Neural cell (in vitro differentiated cells): ENCODE results near the gene MSH3.

Experiments
- CTCF ChIP-seq: fragments of 450-650 bp; IDR thresholded peaks from 2 replicates; pipeline ENCODE4 v1.5.1; 2014; ENCODE audit warnings: antibody characterized with exemption, mild to moderate bottlenecking, moderate library complexity; ENCODE audit not compliant: poor library complexity, severe bottlenecking
- EP300 ChIP-seq: fragments of 450-650 bp; conservative IDR thresholded peaks from 2 replicates; pipeline ENCODE4 v1.6.1; 2014; ENCODE audit warnings: antibody characterized with exemption, mild to moderate bottlenecking, moderate library complexity; ENCODE audit not compliant: poor library complexity, severe bottlenecking
- EZH2 ChIP-seq: fragments of 200-600, 300-800 bp; shearing (Covaris generic), sonication (generic); IDR thresholded peaks from 2 replicates; pipeline ENCODE4 v1.6.1; 2014; ENCODE audit warnings: antibody characterized with exemption, low read length, borderline replicate concordance, mild to moderate bottlenecking; ENCODE audit not compliant: insufficient read depth, poor library complexity, severe bottlenecking
- MXI1 ChIP-seq: fragments of 450-650 bp; conservative IDR thresholded peaks from 2 replicates; pipeline ENCODE4 v1.6.1; 2014; ENCODE audit warnings: antibody characterized with exemption, mild to moderate bottlenecking; ENCODE audit not compliant: poor library complexity, severe bottlenecking
- POLR2AphosphoS5 ChIP-seq: IDR thresholded peaks from 2 replicates; pipeline ENCODE4 v1.6.1; 2012
- RAD21 ChIP-seq: fragments of 450-650 bp; conservative IDR thresholded peaks from 2 replicates; pipeline ENCODE4 v1.6.1; 2014; ENCODE audit warnings: antibody characterized with exemption, mild to moderate bottlenecking, moderate library complexity
- REST ChIP-seq: IDR thresholded peaks from 2 replicates; pipeline ENCODE4 v1.6.1; 2012; ENCODE audit warnings: borderline replicate concordance
- SMC3 ChIP-seq: fragments of 450-650 bp; conservative IDR thresholded peaks from 2 replicates; pipeline ENCODE4 v1.6.1; 2014; ENCODE audit warnings: antibody characterized with exemption, mild to moderate bottlenecking, moderate library complexity; ENCODE audit not compliant: poor library complexity
- TAF1 ChIP-seq: IDR thresholded peaks from 2 replicates; pipeline ENCODE4 v1.6.1; 2012; ENCODE audit warnings: low read depth

GRCh38 chr5:80665057-80665456 is 10.6 kb downstream of the MSH3 start:
- no peak for TF ChIP-seq CTCF
- no peak for TF ChIP-seq EZH2
- no peak for TF ChIP-seq POLR2AphosphoS5
- no peak for TF ChIP-seq REST
- TF ChIP-seq RAD21: no peak
- TF ChIP-seq TAF1: no peak
- no peak for TF ChIP-seq EP300
- TF ChIP-seq SMC3: no peak
- no peak for TF ChIP-seq MXI1
